Subcutaneous abdominal adipose tissue (tissue), 5 donors: ENCODE measurements around the gene SLC38A4.

Experiments used
- H3K27ac ChIP-seq: one replicate; pipeline ENCODE4 v1.7.0; 2013; ENCODE audit warnings: low read depth, mild to moderate bottlenecking, inconsistent platforms, low read length, moderate library complexity
- H3K27me3 ChIP-seq, 5 donors: one replicate each; pipeline ENCODE4 v1.7.0; 2013; ENCODE audit warnings: low read length in 5 of 5, inconsistent platforms in 1 of 5; ENCODE audit not compliant: control insufficient read depth in 5 of 5, insufficient read depth in 4 of 5
- H3K36me3 ChIP-seq, 5 donors: one replicate each; pipeline ENCODE4 v1.7.0; 2013; ENCODE audit warnings: low read length in 5 of 5; ENCODE audit not compliant: control insufficient read depth in 5 of 5, insufficient read depth in 5 of 5
- H3K4me1 ChIP-seq, 5 donors: one replicate each; pipeline ENCODE4 v1.7.0; 2013; ENCODE audit warnings: low read length in 5 of 5, mild to moderate bottlenecking in 3 of 5, moderate library complexity in 1 of 5; ENCODE audit not compliant: control insufficient read depth in 5 of 5, insufficient read depth in 5 of 5
- H3K4me3 ChIP-seq, 5 donors: one replicate each; pipeline ENCODE4 v1.7.0; 2013; ENCODE audit warnings: low read length in 5 of 5, low read depth in 1 of 5
- H3K9ac ChIP-seq, 5 donors: one replicate each; pipeline ENCODE4 v1.7.0; 2013; ENCODE audit warnings: low read length in 5 of 5, mild to moderate bottlenecking in 4 of 5, moderate library complexity in 3 of 5
- H3K9me3 ChIP-seq, 5 donors: one replicate each; pipeline ENCODE4 v1.7.0; 2013; ENCODE audit warnings: low read length in 5 of 5; ENCODE audit not compliant: control insufficient read depth in 5 of 5
- donor health status: healthy.
- donor health status: healthy.
- donor health status: healthy.
- donor health status: healthy.
- donor health status: healthy.

SLC38A4 gene

DNA sequence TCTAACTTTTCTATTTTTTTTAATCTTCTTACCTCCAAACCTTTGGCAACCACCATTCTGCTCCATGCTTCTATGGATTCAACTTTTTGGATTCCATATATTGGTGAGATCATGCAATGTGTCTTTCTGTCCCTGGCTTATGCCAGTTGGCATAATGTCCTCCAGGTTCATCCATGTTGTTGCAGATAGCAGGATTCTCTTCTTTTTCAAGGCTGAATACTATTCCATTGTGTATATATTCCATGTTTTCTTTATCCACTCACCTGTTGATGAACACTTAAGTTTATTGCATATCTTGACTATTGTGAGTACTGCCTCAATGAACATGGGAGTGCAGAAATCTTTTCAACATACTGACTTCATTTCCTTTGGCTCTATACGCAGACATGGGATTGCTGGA, 21.2 kb upstream of the SLC38A4 start:
- peaks cover 0 to 4% (median 0%) of the 10 kb centered on the region in 5 donors for H3K9me3 ChIP-seq
- H3K27ac ChIP-seq: no peak overlapping the region
- H3K36me3 ChIP-seq: no peaks in the 10 kb centered on the region
- no peak overlapping the region for H3K4me3 ChIP-seq
- no peaks in the 10 kb centered on the region for H3K27me3 ChIP-seq
- H3K4me1 ChIP-seq: peaks cover 0 to 6% (median 3%) of the 10 kb centered on the region in 5 donors
- H3K9ac ChIP-seq: no peak overlapping the region

DNA sequence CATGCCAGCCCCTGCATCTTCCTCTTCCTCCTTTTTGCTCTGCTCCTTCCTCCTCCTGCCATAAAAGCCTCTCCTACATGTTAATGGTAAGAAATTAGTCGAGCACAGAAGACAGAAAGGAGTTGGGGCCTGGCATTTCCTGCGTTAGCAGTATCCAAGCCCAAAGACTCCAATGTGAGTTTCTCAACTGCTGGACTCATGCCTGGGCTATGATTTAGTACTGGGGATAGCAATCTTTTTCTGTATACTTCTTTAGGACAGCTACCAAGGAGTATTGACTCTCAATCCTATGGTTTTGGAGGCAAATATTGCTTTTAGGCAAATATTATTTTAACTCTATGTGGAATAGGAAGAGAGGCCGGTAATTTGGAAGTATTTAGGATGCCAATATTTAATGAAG, 18.0 kb upstream of the SLC38A4 start:
- Histone ChIP-seq H3K27ac (no peak overlapping the region), H3K9ac (no peak overlapping the region), H3K9me3 (peaks cover 0 to 4% (median 0%) of the 10 kb centered on the region in 5 donors), H3K4me3 (no peak overlapping the region), H3K27me3 (no peaks in the 10 kb centered on the region), H3K4me1 (peaks cover 0 to 6% (median 3%) of the 10 kb centered on the region in 5 donors), H3K36me3 (no peaks in the 10 kb centered on the region)

DNA sequence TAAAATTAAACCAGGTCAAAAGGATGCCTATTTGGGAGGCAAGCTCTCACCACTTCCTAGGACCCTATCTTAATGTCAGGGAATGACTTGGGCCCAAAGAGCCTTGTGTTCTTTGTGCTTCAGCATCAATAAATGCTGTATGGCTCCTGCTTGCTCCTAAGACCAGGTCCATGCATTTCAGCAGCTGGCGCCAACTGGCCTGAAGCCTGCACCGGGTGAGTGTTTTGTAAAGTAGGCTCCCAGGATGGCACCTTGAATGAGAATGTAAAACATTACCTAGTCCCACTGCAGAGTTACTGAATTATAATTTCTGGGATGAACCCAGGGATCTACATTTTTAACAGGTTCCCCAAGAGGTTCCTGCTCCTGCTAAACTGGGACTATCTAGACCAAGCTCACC, 16.1 kb upstream of the SLC38A4 start:
- Histone ChIP-seq H3K27ac (no peak overlapping the region), H3K4me3 (no peak overlapping the region), H3K9ac (no peak overlapping the region), H3K27me3 (no peaks in the 10 kb centered on the region), H3K4me1 (peaks cover 0 to 6% (median 3%) of the 10 kb centered on the region in 5 donors), H3K9me3 (peaks cover 0 to 3% (median 0%) of the 10 kb centered on the region in 5 donors), H3K36me3 (no peaks in the 10 kb centered on the region)

DNA sequence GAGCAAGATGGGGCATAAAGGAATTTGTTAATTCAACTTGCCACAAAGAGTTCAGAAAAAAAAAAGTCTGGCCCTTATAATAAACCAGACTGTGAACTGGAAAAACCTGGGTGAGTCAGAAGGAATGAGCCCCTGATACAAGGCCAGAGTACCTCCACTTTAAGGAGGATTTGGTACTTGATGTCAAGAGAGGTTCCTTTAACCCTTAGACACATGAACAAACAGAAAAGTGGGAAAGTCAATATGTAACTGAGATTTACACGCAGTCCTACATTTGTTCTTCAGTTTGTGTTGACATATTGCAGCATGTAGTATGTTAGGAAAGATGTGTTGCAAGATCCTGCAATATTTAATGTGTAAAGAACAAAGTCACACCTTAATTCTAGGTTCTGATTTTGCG, 14.2 kb upstream of the SLC38A4 start:
- Histone ChIP-seq H3K36me3 (no peaks in the 10 kb centered on the region), H3K27ac (no peak overlapping the region), H3K4me1 (peaks cover 0 to 6% (median 3%) of the 10 kb centered on the region in 5 donors), H3K27me3 (no peaks in the 10 kb centered on the region), H3K9ac (no peak overlapping the region), H3K4me3 (no peak overlapping the region), H3K9me3 (peaks cover 0 to 3% (median 0%) of the 10 kb centered on the region in 5 donors)

DNA sequence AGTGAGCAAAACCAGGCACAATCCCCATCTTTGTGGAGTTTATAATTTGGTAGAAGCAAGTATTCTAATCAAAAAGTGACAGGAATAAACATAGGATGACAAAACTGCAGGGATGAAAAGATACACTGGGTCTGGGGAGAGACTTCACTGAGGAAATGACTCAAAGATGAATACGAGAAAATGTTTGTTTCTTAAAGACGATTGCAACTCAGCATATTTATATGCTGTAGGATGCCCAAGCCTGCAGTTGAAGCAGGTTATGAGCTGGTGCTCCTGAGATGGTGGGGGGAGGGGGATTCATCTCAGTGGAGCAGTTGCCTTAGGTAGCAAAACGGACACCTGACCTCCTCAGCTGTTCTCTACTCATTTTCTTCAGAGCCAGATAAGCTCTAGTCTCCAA, 13.4 kb upstream of the SLC38A4 start:
- peaks cover 0 to 3% (median 0%) of the 10 kb centered on the region in 5 donors for H3K9me3 ChIP-seq
- H3K4me3 ChIP-seq: no peak overlapping the region
- no peak overlapping the region for H3K9ac ChIP-seq
- H3K36me3 ChIP-seq: no peaks in the 10 kb centered on the region
- no peaks in the 10 kb centered on the region for H3K27me3 ChIP-seq
- H3K4me1 ChIP-seq: peaks cover 0 to 6% (median 3%) of the 10 kb centered on the region in 5 donors
- no peak overlapping the region for H3K27ac ChIP-seq

DNA sequence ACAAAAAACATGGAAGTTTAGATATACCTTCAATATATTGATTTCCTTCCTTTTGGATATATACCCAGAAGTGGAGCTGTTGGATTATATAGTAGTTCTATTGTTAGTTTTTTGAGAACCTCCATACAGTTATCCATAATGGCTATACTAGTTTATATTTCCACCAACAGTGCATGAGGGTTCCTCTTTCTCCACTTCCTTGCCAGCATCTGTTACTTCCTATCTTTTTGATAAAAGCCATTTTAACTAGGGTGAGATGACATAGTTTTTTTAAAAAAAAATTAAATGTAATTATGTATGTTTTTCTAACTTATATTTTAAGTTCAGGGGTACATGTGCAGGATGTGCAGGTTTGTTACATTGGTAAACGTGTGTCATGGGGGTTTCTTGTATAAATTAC, 10.0 kb upstream of the SLC38A4 start:
- Histone ChIP-seq H3K36me3 (no peaks in the 10 kb centered on the region), H3K4me3 (no peak overlapping the region), H3K9ac (no peak overlapping the region), H3K4me1 (peaks cover 0 to 15% (median 12%) of the 10 kb centered on the region in 5 donors), H3K9me3 (peaks cover 0 to 3% (median 0%) of the 10 kb centered on the region in 5 donors), H3K27ac (no peak overlapping the region), H3K27me3 (peaks cover 7 to 18% (median 15%) of the 10 kb centered on the region in 5 donors)

DNA sequence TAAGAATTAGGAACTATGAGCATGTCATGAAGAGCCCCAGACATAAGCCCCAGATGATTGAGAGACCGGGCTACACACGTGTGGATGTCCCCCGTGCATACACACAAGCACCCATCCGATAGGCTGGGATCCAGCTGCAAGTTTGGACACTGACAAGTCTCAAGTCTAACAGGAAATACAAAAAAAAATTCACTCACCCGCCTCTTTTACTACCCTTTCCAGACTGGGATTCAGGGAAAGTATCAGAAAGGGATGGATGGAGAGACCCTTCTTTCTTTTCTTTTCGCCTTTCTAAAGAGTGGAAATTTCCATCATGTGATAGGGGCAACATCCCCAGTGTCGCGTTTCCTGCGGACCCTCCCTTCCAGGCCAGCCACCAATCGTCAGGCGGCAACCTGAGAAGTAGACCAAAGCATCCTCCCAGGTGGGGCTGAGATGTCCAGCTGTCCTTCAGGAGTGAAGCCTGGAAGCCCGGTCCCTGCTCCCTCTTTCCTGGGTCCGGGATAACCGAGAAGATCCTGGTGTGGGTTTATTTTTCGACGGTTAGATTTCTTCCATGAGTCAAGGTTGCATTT, 6.4 kb upstream of the SLC38A4 start:
- Histone ChIP-seq H3K27me3 (peaks cover 10 to 24% (median 21%) of the 10 kb centered on the region in 5 donors), H3K4me3 (peak overlapping the region in 2 of 5 donors; percentile 35 to 56), H3K36me3 (no peaks in the 10 kb centered on the region), H3K9ac (no peak overlapping the region), H3K9me3 (peaks cover 0 to 3% (median 0%) of the 10 kb centered on the region in 5 donors), H3K4me1 (peaks cover 0 to 15% (median 14%) of the 10 kb centered on the region in 5 donors), H3K27ac (no peak overlapping the region)

DNA sequence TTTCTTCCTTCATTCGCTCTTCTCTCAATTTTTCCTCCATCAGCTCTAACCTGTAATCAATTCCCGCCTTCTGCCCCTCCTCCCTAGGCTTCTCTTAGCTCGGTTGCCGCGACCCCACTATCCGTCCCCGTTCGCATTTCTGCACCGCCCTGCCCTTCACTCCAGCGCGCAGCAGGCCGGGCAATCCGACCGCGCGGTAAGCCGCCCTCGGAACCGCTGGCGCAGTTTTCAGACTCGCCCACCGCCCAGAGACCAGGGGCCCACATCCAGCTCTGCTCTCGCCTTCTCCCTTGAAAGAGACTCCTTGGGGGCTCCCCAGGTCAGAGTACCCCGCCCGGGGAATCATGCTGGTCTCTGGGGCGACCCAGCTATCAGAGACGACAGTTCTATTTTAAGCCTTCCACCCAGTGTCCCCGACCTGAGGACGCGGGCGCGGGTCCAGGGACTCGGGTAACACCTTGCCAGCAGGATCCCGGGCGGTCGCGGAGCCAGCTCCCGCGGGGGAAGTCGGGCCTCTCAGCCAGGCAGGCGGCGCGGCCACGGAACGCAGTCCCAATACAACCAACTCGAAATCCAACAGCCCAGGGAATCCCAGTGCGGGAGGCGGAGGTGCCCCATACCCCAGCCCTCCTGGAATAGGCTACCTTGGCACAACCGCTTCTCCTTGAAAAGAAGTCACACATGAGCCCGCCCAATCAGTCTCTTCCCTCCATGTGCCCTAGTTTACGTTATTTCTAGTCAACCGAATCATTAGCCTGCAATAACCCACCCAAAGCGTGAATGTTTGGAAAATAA, 5.7 kb upstream of the SLC38A4 start:
- H3K9ac ChIP-seq: no peak overlapping the region
- H3K27ac ChIP-seq: no peak overlapping the region
- H3K9me3 ChIP-seq: no peaks in the 10 kb centered on the region
- no peaks in the 10 kb centered on the region for H3K36me3 ChIP-seq
- H3K27me3 ChIP-seq: peaks cover 10 to 24% (median 21%) of the 10 kb centered on the region in 5 donors
- peak overlapping the region; percentile 34 to 56 (median 42) for H3K4me3 ChIP-seq
- peaks cover 0 to 15% (median 14%) of the 10 kb centered on the region in 5 donors for H3K4me1 ChIP-seq

DNA sequence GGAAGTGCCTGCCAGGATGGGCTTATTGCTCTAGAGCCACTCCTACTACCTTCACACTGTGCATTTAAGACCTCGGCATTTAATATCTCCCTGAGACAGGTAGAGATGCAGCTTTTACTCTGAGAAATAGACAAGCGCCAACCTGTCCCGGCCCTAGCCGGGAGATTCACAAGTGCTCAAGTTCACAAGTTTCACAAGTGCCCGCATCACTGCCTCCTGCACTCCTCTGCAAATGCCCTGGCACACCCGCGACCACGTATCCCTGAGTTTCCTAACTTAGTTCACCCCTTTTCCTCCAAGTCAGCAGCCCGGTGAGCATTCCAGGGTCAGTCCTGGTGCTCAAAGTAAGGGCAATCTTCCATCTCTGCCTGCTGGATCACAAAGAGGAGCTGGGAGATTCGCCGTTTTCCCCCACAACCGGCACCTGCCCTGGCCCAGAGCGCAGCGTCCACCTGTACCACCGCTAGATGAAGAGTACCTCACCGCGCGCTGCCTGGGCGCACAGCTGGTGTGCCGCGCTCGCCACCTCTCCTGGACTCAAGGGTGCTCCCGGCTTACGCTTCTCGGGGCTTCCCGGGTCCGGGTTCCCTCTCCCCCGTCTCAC, 5.0 kb upstream of the SLC38A4 start:
- H3K36me3 ChIP-seq: no peaks in the 10 kb centered on the region
- no peak overlapping the region for H3K9ac ChIP-seq
- no peak overlapping the region for H3K27ac ChIP-seq
- H3K4me1 ChIP-seq: peaks cover 0 to 16% (median 15%) of the 10 kb centered on the region in 5 donors
- H3K4me3 ChIP-seq: peak overlapping the region in 3 of 5 donors; percentile 42 to 56 (median 44)
- peaks cover 10 to 24% (median 21%) of the 10 kb centered on the region in 5 donors for H3K27me3 ChIP-seq
- H3K9me3 ChIP-seq: no peaks in the 10 kb centered on the region

DNA sequence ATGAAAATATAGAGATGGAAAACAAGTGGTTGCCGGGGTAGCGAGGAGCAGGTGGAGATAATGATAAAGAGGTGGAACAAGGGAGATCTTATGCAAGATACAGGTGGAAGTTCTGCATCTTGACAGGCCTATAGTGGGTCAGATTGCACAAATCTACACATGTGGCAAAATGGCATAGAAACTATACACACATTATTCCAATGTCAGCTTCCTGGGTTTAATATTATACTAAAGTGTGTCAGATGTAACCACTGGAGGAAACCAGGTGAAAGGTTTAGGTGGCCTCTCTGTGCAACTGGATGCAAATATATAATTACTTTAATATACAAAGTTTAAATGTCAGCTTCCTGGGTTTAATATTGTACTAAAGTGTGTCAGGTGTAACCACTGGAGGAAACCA, 1.1 kb downstream of the SLC38A4 start:
- Histone ChIP-seq H3K4me3 (no peak overlapping the region), H3K27ac (no peak overlapping the region), H3K4me1 (peaks cover 0 to 9% (median 8%) of the 10 kb centered on the region in 5 donors), H3K36me3 (no peaks in the 10 kb centered on the region), H3K9me3 (no peaks in the 10 kb centered on the region), H3K27me3 (peaks cover 0 to 5% (median 0%) of the 10 kb centered on the region in 5 donors), H3K9ac (no peak overlapping the region)
